K562 (cell line): ENCODE results near the gene MPHOSPH9. TPM values are rescaled to one million over a fixed set of nuclear protein-coding genes. Genes with fewer than 3 reads are reported as not detected.

ENCODE experiments used
- ATAC-seq: fragments of 200-7000 bp; cut with Tn5 transposase; 3 replicates; pipeline ENCODE4 v1.9.1; 2020; ENCODE audit warnings: moderate library complexity
- BruUV-seq: library from RNA; stranded (reverse); fragments of 400-500 nt; replicated peaks from 2 replicates; lab custom pipeline; 2021; lab: Mats Ljungman, UMichigan
- CTCF ChIA-PET: fragments of 300-600 bp; formaldehyde crosslinking; extraction: SDS; loops from one replicate; lab custom pipeline; 2021; ENCODE audit warnings: low intra/inter-chr PET ratio; lab: Yijun Ruan, JAX
- POLR2A ChIA-PET: fragments of 300-600, 350-650 bp; sonication (Branson Sonifier 250); formaldehyde crosslinking; extraction: SDS; loops from one replicate; lab custom pipeline; 2021; ENCODE audit warnings: antibody characterized with exemption, inconsistent platforms; lab: Yijun Ruan, JAX
- DNase-seq, 4 experiments: peaks; one replicate each; pipeline versions ENCODE4 v3.0.0 to v3.0.0-alpha.2; 2011 to 2018; ENCODE audit warnings: low spot score in 3 of 4, mixed read lengths in 3 of 4; ENCODE audit errors: extremely low read depth in 1 of 4
- FAIRE-seq: peaks from 2 replicates; lab custom pipeline; 2011; peaks lifted over from hg19 to GRCh38; lab: Jason Lieb, UNC
- H2AFZ ChIP-seq: 2 replicates; pipeline ENCODE4 v1.6.0; 2011; ENCODE audit warnings: low read depth, low read length, control low read depth, inconsistent platforms
- H3K27ac ChIP-seq: fragments of 200-600 bp; 3 replicates; pipeline ENCODE4 v1.8.0; 2011; ENCODE audit warnings: low read depth, mild to moderate bottlenecking, control low read depth, inconsistent platforms, low read length, moderate library complexity, mixed read lengths; ENCODE audit errors: extremely low read depth
- H3K27me3 ChIP-seq, 2 experiments: fragments of 300-600 bp in 1 of 2; 2 replicates in 1 of 2; 3 replicates in 1 of 2; pipeline versions ENCODE4 v1.6.0 to v1.8.0; 2011; ENCODE audit warnings: inconsistent platforms in 2 of 2, low read length in 2 of 2, mild to moderate bottlenecking in 1 of 2, mixed read lengths in 1 of 2, moderate library complexity in 1 of 2; ENCODE audit not compliant: control insufficient read depth in 2 of 2, insufficient read depth in 2 of 2
- H3K36me3 ChIP-seq: fragments of 300-600 bp; 3 replicates; pipeline ENCODE4 v1.8.0; 2011; ENCODE audit warnings: mild to moderate bottlenecking, low read length, inconsistent platforms; ENCODE audit not compliant: control insufficient read depth, insufficient read depth
- H3K4me1 ChIP-seq, 2 experiments: fragments of 200-600 bp in 1 of 2; replicated peaks in 1 of 2; 2 replicates in 1 of 2; 3 replicates in 1 of 2; pipeline versions ENCODE4 v1.5.1 to v1.8.0; 2011; ENCODE audit warnings: inconsistent platforms in 2 of 2, low read length in 2 of 2, mild to moderate bottlenecking in 1 of 2, mixed read lengths in 1 of 2, moderate library complexity in 1 of 2; ENCODE audit not compliant: control insufficient read depth in 2 of 2, insufficient read depth in 2 of 2
- H3K4me2 ChIP-seq: 2 replicates; pipeline ENCODE4 v1.6.1; 2011; ENCODE audit warnings: low read length, control low read depth, inconsistent platforms, mixed read lengths; ENCODE audit not compliant: insufficient read depth
- H3K4me3 ChIP-seq: fragments of 200-600 bp; sonication (generic), shearing (Covaris generic); 2 replicates; pipeline ENCODE4 v1.5.1; 2016; ENCODE audit warnings: control low read depth, inconsistent platforms
- H3K79me2 ChIP-seq: fragments of 200-600 bp; 3 replicates; pipeline ENCODE4 v1.8.0; 2011; ENCODE audit warnings: low read length, inconsistent platforms; ENCODE audit not compliant: control insufficient read depth, insufficient read depth
- H3K9ac ChIP-seq, 2 experiments: 2 replicates each; pipeline versions ENCODE4 v1.6.0 to v1.6.1; 2011; ENCODE audit warnings: low read depth in 2 of 2, low read length in 2 of 2, control low read depth in 1 of 2, inconsistent platforms in 1 of 2, mild to moderate bottlenecking in 1 of 2, mixed read lengths in 1 of 2; ENCODE audit not compliant: insufficient read depth in 1 of 2
- H3K9me1 ChIP-seq: one replicate; pipeline ENCODE4 v1.6.0; 2011; ENCODE audit warnings: inconsistent platforms, mild to moderate bottlenecking, low read length, moderate library complexity; ENCODE audit not compliant: control insufficient read depth, insufficient read depth
- H3K9me3 ChIP-seq: replicated peaks from 2 replicates; pipeline ENCODE4 v1.5.1; 2011; ENCODE audit warnings: low read depth, low read length, inconsistent platforms; ENCODE audit not compliant: control insufficient read depth, insufficient read depth
- H4K20me1 ChIP-seq: replicated peaks from 2 replicates; pipeline ENCODE4 v1.6.1; 2011; ENCODE audit warnings: low read length, inconsistent platforms, mixed read lengths; ENCODE audit not compliant: control insufficient read depth, insufficient read depth
- CHD4 ChIP-seq: fragments of 200-600 bp; sonication (generic); IDR thresholded peaks from 3 replicates; pipeline ENCODE4 v1.6.1; 2012; ENCODE audit warnings: low read depth, mild to moderate bottlenecking, mixed read lengths, low read length, inconsistent platforms; ENCODE audit not compliant: insufficient read depth, insufficient replicate concordance, poor library complexity, severe bottlenecking
- CTCF ChIP-seq, 3 experiments: IDR thresholded peaks in 2 of 3; conservative IDR thresholded peaks in 1 of 3; 2 replicates each; pipeline ENCODE4 v1.5.1; 2011 to 2012; ENCODE audit warnings: low read length in 3 of 3, mild to moderate bottlenecking in 3 of 3, control low read depth in 2 of 3, improper control_type of control experiment in 1 of 3, inconsistent platforms in 1 of 3, low read depth in 1 of 3, mixed read lengths in 1 of 3, moderate library complexity in 1 of 3; ENCODE audit not compliant: insufficient read depth in 2 of 3
- RAD21 ChIP-seq, 2 experiments: fragments of 250-450 bp in 1 of 2; fragments of 450-650 bp in 1 of 2; sonication (Bioruptor Pico) in 1 of 2; formaldehyde crosslinking in 1 of 2; IDR thresholded peaks in 1 of 2; conservative IDR thresholded peaks in 1 of 2; 2 replicates each; pipeline versions ENCODE4 v1.4.0 to v1.8.0; 2020 to 2022; ENCODE audit warnings: mild to moderate bottlenecking in 2 of 2, moderate library complexity in 1 of 2
- ZFP36 ChIP-seq: fragments of 150-350 bp; IDR thresholded peaks from 2 replicates; pipeline ENCODE4 v1.6.1; 2018; ENCODE audit warnings: low read length, low read depth; ENCODE audit not compliant: partially characterized antibody
- WGBS: fragments of 100-300 bp; shearing (Covaris generic); methylation state at CpG from one replicate; pipeline ENCODE4 v1.1.6; 2016; ENCODE audit warnings: low coverage, mixed read lengths; ENCODE audit not compliant: insufficient coverage; ENCODE audit errors: missing lambda C conversion rate; 5-methylcytosine and 5-hydroxymethylcytosine counted together
- in situ Hi-C: fragments of 300-500 bp; cut with MboI; formaldehyde crosslinking; loops from 4 replicates; pipeline ENCODE4 v1.15.0; 2018; ENCODE audit warnings: inconsistent platforms, mixed read lengths
- intact Hi-C: fragments of 100-400 bp; cut with micrococcal nuclease; formaldehyde crosslinking; loops from 2 replicates; pipeline ENCODE4 v1.14.2; 2022
- polyA plus RNA-seq, 8 experiments: library from polyadenylated mRNA; depleted of rRNA in 4 of 8; stranded (reverse) in 5 of 8; unstranded in 3 of 8; fragments of >200 nt; fragmentation: Nextera tagmentation in 2 of 8; fragmentation: Illumina TruSeq in 1 of 8; extraction: Ambion mirVana in 2 of 8; extraction: Trizol in 1 of 8; gene quantifications; 2 replicates each; pipeline versions ENCODE4 v1.2.1 to v1.2.3, GENCODE V29; 2011 to 2014; ENCODE audit warnings: inconsistent platforms in 1 of 8, missing spikeins in 1 of 8
- total RNA-seq, 7 experiments: library from RNA; depleted of rRNA in 6 of 7; stranded (reverse); fragments of >200 nt in 6 of 7; fragmentation: Illumina TruSeq in 2 of 7; extraction: Trizol in 2 of 7; gene quantifications; 2 replicates each; pipeline versions ENCODE4 v1.2.1 to v1.2.3, GENCODE V29; 2011 to 2021; ENCODE audit warnings: low replicate concordance in 1 of 7

The MPHOSPH9 gene
- total and polyA plus RNA-seq, 9 of the 15 experiments (the other 6 are each of a cell fraction or from before 2014, with no cell fraction given) = 14.2 to 103 (median 54.5) TPM

GRCh38 chr12:123264642-123265041 is 31.7 kb upstream of the MPHOSPH9 start:
- DNase-seq (peak in 2 of 4 experiments; percentile 34 to 38), ATAC-seq (peak; percentile 81)
- Histone ChIP-seq H3K36me3 (peaks cover 60% of the 10 kb centered on the region; the same call in 2 of the 3 replicates), H3K79me2 (peaks cover 14% of the 10 kb centered on the region), H3K9ac (0 out of 4 replicates have a peak overlapping the region, but pooled peaks of 1 of the 2 experiments have one; percentile 24), H3K4me2 (no peak overlapping the region)
- BruUV-seq = no TSS peak
- in situ Hi-C loops = no loop called here
- TF ChIP-seq CTCF (IDR thresholded peaks at IDR 0.05 in 2 of 3, conservative IDR thresholded peaks at IDR 0.05 in 1 of 3; ENCODE audit: insufficient read depth in 2 of 3, low read depth in 1 of 3, low read length in 3 of 3) (peak; percentile 32 to 37 (median 37); a peak in 4 of 6 replicates), RAD21 (CRISPR knock-in tag; conservative IDR thresholded peaks at IDR 0.05 in 1 of 2, IDR thresholded peaks at IDR 0.05 in 1 of 2) (peak in 1 of 2 experiments; percentile 38; a peak in 2 of 4 replicates), ZFP36 (no peak), CHD4 (no peak)
- TF ChIP-seq, all 486 proteins: peak for 2
- H3K4me3 ChIP-seq = no peak overlapping the region
- H3K27ac ChIP-seq = no peak overlapping the region
- H3K9me1 ChIP-seq = no peaks in the 10 kb centered on the region
- FAIRE-seq = peak; percentile 37
- no peaks in the 10 kb centered on the region for H3K9me3 ChIP-seq
- no peaks in the 10 kb centered on the region for H3K27me3 ChIP-seq
- 66% methylated on average over 6 of the region's 7 CpGs for WGBS
- CTCF ChIA-PET = no interaction called here
- POLR2A ChIA-PET = interaction anchor here (0.7 to 1.5 kb wide), 3 partner anchors 15 to 27 kb away, joined by 3 to 4 read pairs (median 4); no protein-coding TSS in a partner anchor
- intact Hi-C loops = no loop called here
- peaks cover 0 to 31% of the 10 kb centered on the region in 2 experiments; a peak in 2 of 5 replicates for H3K4me1 ChIP-seq
- no peaks in the 10 kb centered on the region for H4K20me1 ChIP-seq
- no peak overlapping the region for H2AFZ ChIP-seq
